WTC11 (cell line): ENCODE results near the gene NFATC2.

ENCODE experiments used
- NR3C1 ChIP-seq: sonication (generic); formaldehyde crosslinking; conservative IDR thresholded peaks from 2 replicates; pipeline ENCODE4 v1.8.1; 2023; ENCODE audit warnings: low read depth, mild to moderate bottlenecking, missing genetic modification reagents
- TCF7 ChIP-seq: sonication (generic); formaldehyde crosslinking; IDR thresholded peaks from 2 replicates; pipeline ENCODE4 v1.8.0; 2022; ENCODE audit warnings: mild to moderate bottlenecking, low read depth, missing genetic modification reagents, moderate library complexity
- TF ChIP-seq, protein P1 (sequence below): fragments of 200-600 bp; IDR thresholded peaks from 2 replicates; pipeline ENCODE4 v1.8.0; 2022; ENCODE audit warnings: antibody characterized with exemption
- TF ChIP-seq, protein P2 (sequence below): sonication (generic); formaldehyde crosslinking; IDR thresholded peaks from 2 replicates; pipeline ENCODE4 v1.8.0; 2022; ENCODE audit warnings: mild to moderate bottlenecking, missing genetic modification reagents

DNA sequence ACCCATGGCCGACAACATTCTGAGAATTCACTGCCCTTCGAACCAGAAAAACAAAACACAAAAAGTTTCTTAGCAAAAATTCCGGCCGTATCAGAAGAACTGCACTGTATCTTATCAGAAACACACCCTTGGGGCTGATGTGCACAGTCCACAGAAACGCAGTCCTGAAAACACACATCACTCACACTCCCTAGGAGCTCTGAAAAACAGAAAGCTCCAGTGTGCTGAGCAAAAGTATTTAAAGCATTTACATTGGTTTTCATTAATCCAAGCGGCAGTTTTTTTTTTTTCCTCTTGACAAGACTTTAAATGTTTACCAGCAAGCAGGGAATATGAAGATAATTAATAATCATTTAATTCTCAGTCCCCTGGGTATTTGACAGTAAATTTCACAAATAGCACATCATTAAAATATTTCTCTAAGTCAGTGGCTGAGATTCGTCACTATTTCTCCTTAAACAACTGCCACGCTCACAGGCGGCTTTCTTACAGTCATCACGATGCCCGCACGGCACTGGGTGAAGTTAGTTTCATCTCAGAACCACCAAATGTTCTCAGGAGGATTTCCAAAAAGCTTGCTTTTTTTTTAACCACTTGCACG lies 13.3 kb downstream of the NFATC2 start:
- TF ChIP-seq, protein P1, sequence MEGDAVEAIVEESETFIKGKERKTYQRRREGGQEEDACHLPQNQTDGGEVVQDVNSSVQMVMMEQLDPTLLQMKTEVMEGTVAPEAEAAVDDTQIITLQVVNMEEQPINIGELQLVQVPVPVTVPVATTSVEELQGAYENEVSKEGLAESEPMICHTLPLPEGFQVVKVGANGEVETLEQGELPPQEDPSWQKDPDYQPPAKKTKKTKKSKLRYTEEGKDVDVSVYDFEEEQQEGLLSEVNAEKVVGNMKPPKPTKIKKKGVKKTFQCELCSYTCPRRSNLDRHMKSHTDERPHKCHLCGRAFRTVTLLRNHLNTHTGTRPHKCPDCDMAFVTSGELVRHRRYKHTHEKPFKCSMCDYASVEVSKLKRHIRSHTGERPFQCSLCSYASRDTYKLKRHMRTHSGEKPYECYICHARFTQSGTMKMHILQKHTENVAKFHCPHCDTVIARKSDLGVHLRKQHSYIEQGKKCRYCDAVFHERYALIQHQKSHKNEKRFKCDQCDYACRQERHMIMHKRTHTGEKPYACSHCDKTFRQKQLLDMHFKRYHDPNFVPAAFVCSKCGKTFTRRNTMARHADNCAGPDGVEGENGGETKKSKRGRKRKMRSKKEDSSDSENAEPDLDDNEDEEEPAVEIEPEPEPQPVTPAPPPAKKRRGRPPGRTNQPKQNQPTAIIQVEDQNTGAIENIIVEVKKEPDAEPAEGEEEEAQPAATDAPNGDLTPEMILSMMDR, result no peak
- no peak for TF ChIP-seq TCF7
- TF ChIP-seq NR3C1 (CRISPR knock-in tag), result no peak
- TF ChIP-seq, protein P2, sequence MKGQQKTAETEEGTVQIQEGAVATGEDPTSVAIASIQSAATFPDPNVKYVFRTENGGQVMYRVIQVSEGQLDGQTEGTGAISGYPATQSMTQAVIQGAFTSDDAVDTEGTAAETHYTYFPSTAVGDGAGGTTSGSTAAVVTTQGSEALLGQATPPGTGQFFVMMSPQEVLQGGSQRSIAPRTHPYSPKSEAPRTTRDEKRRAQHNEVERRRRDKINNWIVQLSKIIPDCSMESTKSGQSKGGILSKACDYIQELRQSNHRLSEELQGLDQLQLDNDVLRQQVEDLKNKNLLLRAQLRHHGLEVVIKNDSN (CRISPR knock-in tag), result no peak
